Activated naive CD8-positive, alpha-beta T cell treated with anti-CD3 and anti-CD28 coated beads, Interleukin-2, amount 10 ng/mL, durations not matched to agents 7 days and 5 days (primary cell): ENCODE data around the gene TRAF4. TPM values are rescaled to one million over a fixed set of nuclear protein-coding genes. Genes with fewer than 3 reads are reported as not detected.
A peak's percentile ranks its signal among the peaks of the same experiment; 100 is the strongest.
"Not testable (repeated sequence)": the region's sequence is repeated elsewhere in the genome, so short reads cannot be mapped to it uniquely, and the experiment has no call there.

Experiments used
- ATAC-seq: fragments of 150-1000 bp; cut with Tn5 transposase; one replicate; pipeline ENCODE4 v1.10.0; 2021; ENCODE audit warnings: low read depth, moderate library complexity
- POLR2A ChIA-PET: fragments of 350-600 bp; sonication (Branson Sonifier 250); formaldehyde crosslinking; loops from one replicate; lab custom pipeline; 2021; ENCODE audit warnings: antibody characterized with exemption; lab: Charles Lee
- DNase-seq: peaks from one replicate; pipeline ENCODE4 v3.0.0; 2021
- H3K27ac Mint-ChIP-seq: one replicate; pipeline ENCODE4 v1.8.0; 2022; ENCODE audit warnings: mild to moderate bottlenecking, mixed read lengths
- H3K27me3 Mint-ChIP-seq: one replicate; pipeline ENCODE4 v1.8.0; 2022; ENCODE audit warnings: mild to moderate bottlenecking, moderate library complexity, mixed read lengths
- H3K36me3 Mint-ChIP-seq: one replicate; pipeline ENCODE4 v1.8.0; 2021; ENCODE audit warnings: mild to moderate bottlenecking, mixed read lengths
- H3K4me1 Mint-ChIP-seq: one replicate; pipeline ENCODE4 v1.8.0; 2021; ENCODE audit warnings: mixed read lengths
- H3K4me3 Mint-ChIP-seq: one replicate; pipeline ENCODE4 v1.8.0; 2022; ENCODE audit warnings: mild to moderate bottlenecking, moderate library complexity, mixed read lengths
- H3K9me3 Mint-ChIP-seq: one replicate; pipeline ENCODE4 v1.8.0; 2021; ENCODE audit warnings: mixed read lengths
- total RNA-seq, 2 experiments: library from RNA; stranded (reverse); gene quantifications; one replicate each; pipeline ENCODE4 v1.2.3, GENCODE V29; 2021

TRAF4 gene
- total RNA-seq, 2 experiments from 2014 or later: 48.1 to 55.3 TPM

DNA sequence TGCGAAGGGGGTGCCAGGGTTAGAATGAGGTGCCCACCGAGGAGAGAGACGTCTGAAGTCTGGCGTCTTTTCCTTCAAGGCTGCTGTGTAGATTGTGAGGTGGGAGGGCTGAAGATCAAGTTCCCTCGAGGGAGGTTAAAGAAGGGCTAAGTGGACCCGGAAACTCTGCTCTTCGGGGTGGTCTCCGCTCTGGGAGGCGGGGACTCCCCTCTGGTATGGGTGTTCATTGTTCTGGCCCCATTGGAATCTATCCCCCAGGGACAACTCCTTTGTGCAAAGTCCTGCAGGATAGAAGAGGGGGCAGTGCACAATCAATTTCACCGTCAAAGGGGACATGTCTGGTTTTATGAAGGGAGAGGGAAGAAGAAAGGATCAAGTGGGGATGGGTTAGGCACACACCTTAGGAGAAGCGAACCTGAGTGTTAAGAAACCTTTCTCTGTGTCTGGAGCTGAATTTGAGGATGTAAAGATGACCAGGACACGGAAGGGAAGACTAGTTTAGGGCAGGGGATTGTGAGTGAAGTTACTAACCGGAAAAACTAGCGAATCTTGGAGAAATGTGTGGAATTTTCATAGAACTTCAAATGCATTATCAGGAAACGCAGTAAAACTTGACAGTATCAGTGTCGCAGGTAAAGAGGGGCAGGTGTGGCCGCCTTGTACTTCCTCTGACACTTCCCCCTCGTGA is 25.3 kb upstream of the TRAF4 start:
- H3K4me3 Mint-ChIP-seq: peak overlapping the region; percentile 70
- peaks cover 27% of the 10 kb centered on the region for H3K4me1 Mint-ChIP-seq
- DNase-seq (no peak), ATAC-seq (no peak)
- H3K27me3 Mint-ChIP-seq: peaks cover 30% of the 10 kb centered on the region
- POLR2A ChIA-PET: interaction anchor here (1.2 to 5.0 kb wide), 6 partner anchors 7 to 421 kb away, joined by 3 to 50 read pairs (median 10); partner anchors contain the start of genes BLTP2, PHF12 and PROCA1
- H3K27ac Mint-ChIP-seq: peak overlapping the region; percentile 47
- H3K9me3 Mint-ChIP-seq: no peaks in the 10 kb centered on the region
- peaks cover 22% of the 10 kb centered on the region for H3K36me3 Mint-ChIP-seq

DNA sequence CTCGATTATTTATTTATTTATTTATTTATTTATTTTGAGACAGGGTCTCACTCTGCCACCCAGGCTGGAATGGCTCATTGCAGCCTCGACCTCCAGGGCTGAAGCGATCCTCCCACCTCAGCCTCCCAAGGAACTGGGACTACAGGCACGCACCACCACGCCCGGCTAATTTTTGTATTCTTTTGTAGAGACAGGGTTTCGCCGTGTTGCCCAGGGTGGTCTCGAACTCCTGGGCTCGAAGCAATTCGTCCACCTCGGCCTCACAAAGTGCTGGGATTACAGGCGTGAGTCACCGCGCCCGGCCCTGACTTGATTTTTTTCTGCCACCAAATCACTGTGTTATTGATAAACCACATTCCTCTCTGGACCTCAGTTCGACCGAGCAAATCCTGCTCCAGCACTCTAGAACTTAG is 24.8 kb upstream of the TRAF4 start:
- no peak for ATAC-seq
- Mint-ChIP-seq H3K4me1 (peaks cover 32% of the 10 kb centered on the region), H3K36me3 (peaks cover 27% of the 10 kb centered on the region), H3K27me3 (peaks cover 29% of the 10 kb centered on the region), H3K4me3 (peak overlapping the region; percentile 95), H3K9me3 (no peaks in the 10 kb centered on the region), H3K27ac (peak overlapping the region; percentile 97)
- no peak for DNase-seq
- POLR2A ChIA-PET: interaction anchor here (0.6 to 5.0 kb wide), 26 partner anchors 8 to 847 kb away, joined by 3 to 50 read pairs (median 6); partner anchors contain the start of genes BLTP2, FAM222B, FLOT2 and NEK8

DNA sequence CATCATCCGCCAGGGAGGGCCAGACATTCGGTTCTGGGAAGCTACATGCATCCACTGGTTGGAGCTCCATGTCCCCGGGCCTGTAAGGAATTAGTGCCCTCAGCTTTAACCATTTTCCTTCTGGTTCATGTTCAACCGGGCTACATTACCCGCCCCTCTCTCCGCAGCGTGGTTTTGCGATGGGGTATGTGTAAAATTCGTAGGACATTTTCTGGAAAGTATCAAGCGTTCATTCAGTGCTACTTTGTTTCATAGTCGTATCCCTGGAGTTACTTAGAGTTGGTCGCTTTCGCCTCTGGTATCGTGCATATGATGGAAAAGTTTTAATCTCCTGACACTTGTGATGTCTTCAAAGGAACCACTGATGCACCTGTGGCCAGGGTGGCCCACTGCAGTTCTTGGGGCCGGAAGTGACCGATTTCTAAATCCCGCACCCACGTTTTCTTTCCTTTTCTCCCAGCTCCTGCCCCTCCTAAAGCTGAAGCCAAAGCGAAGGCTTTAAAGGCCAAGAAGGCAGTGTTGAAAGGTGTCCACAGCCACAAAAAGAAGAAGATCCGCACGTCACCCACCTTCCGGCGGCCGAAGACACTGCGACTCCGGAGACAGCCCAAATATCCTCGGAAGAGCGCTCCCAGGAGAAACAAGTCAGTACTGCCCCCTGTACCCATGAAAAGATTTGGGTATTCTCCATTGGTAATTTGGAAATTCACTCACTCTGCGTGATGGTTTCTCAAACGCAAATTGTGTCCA is 23.4 kb upstream of the TRAF4 start:
- peaks cover 19% of the 10 kb centered on the region for H3K27me3 Mint-ChIP-seq
- DNase-seq (no peak), ATAC-seq (no peak)
- peaks cover 43% of the 10 kb centered on the region for H3K4me1 Mint-ChIP-seq
- H3K4me3 Mint-ChIP-seq: peak overlapping the region; percentile 95
- H3K36me3 Mint-ChIP-seq: peaks cover 32% of the 10 kb centered on the region
- H3K9me3 Mint-ChIP-seq: no peaks in the 10 kb centered on the region
- POLR2A ChIA-PET: interaction anchor here (0.5 to 5.0 kb wide), 25 partner anchors 8 to 419 kb away, joined by 3 to 50 read pairs (median 6); partner anchors contain the start of genes ALDOC, BLTP2, FLOT2 and NEK8
- H3K27ac Mint-ChIP-seq: peak overlapping the region; percentile 97

DNA sequence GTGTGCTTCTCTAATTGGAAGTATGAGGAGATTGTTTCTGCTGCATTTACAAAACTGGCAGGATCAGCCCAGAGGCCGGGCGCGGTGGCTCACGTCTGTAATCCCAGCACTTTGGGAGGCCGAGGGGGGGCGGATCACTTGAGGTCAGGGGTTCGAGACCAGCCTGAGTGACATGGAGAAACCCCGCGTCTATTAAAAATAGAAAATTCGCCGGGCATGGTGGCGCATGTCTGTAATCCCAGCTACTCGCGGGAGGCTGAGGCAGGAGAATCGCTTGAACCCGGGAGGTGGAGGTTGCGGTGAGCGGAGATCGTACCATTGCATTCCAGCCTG is 22.8 kb upstream of the TRAF4 start:
- Mint-ChIP-seq H3K36me3 (peaks cover 32% of the 10 kb centered on the region), H3K4me3 (peak overlapping the region; percentile 95), H3K27ac (peak overlapping the region; percentile 97), H3K4me1 (peaks cover 47% of the 10 kb centered on the region), H3K27me3 (peaks cover 13% of the 10 kb centered on the region)
- H3K9me3 Mint-ChIP-seq, DNase-seq, ATAC-seq: not testable (repeated sequence)
- POLR2A ChIA-PET: interaction anchor here (0.5 to 5.0 kb wide), 11 partner anchors 8 to 416 kb away, joined by 3 to 50 read pairs (median 6); partner anchors contain the start of genes FLOT2, NEK8, PHF12 and PROCA1

DNA sequence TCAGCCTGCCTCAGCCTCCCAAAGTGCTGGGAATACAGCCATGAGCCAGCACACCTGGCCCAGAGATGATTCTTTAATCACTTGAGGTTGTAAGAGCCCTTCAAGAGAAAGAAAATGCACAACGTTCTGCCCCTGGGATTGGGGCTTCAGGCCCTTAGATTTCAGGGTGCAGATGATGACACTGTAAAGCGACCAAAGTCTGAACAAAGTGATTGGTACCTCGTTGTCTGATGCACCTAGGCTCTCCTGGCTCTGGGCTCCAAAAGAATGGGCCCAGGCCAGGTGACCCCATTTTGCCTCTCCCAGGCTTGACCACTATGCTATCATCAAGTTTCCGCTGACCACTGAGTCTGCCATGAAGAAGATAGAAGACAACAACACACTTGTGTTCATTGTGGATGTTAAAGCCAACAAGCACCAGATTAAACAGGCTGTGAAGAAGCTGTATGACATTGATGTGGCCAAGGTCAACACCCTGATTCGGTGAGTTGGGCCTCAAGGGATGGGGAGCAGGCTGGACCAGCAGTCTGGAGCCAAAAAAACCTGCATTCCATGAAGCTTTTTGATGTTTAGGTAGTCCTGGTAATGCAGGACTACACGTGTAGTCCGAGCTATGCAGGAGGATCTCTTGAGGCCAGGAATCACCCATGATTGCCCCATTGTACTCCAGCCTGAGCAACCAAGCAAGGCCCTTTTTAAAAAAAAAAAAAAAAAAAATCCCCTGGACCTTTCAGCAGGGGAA is 21.2 kb upstream of the TRAF4 start:
- peak overlapping the region; percentile 58 for H3K4me3 Mint-ChIP-seq
- peak overlapping the region; percentile 42 for H3K27ac Mint-ChIP-seq
- peaks cover 32% of the 10 kb centered on the region for H3K36me3 Mint-ChIP-seq
- DNase-seq (no peak), ATAC-seq (no peak)
- H3K4me1 Mint-ChIP-seq: peaks cover 47% of the 10 kb centered on the region
- POLR2A ChIA-PET: interaction anchor here (0.6 to 5.0 kb wide), 3 partner anchors 9 to 201 kb away, joined by 3 to 50 read pairs (median 3); partner anchors contain the start of gene PROCA1
- H3K27me3 Mint-ChIP-seq: peaks cover 8% of the 10 kb centered on the region
- no peaks in the 10 kb centered on the region for H3K9me3 Mint-ChIP-seq

DNA sequence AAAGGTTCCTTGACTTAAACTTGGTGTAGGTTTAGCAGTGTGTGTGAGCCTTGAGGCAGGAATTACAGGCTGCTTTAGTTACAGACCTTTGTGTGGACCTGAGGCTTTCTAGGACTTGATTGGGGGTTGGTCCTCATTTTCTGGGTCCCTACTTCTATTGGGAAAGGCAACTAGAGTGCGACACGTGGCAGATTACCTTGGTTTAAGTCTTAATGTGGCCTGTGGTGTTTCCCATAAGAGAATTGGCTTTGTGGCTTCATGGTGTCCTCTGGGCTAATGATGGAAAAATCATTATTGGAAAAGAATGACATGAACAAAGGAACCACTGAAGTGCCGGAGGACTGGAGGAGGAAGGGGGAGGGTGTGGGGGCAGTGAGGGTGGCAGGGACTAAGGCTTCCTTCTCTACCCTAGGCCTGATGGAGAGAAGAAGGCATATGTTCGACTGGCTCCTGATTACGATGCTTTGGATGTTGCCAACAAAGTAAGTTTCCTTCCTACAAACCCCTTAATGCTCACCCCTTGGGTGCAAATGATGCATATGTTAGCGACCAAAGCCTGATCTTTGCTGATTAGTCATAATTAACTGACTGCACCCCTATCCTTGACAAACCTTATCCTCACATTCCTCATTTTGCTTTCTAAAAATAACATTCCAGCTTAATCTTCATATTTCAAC is 20.5 kb upstream of the TRAF4 start:
- H3K36me3 Mint-ChIP-seq: peaks cover 32% of the 10 kb centered on the region
- no peaks in the 10 kb centered on the region for H3K9me3 Mint-ChIP-seq
- H3K4me1 Mint-ChIP-seq: peaks cover 50% of the 10 kb centered on the region
- no peak for DNase-seq
- POLR2A ChIA-PET: interaction anchor here (0.6 to 5.0 kb wide), 3 partner anchors 9 to 200 kb away, joined by 3 to 50 read pairs (median 3); partner anchors contain the start of gene PROCA1
- H3K4me3 Mint-ChIP-seq: peak overlapping the region; percentile 6
- peak overlapping the region; percentile 93 for H3K27ac Mint-ChIP-seq
- peaks cover 3% of the 10 kb centered on the region for H3K27me3 Mint-ChIP-seq
- no peak for ATAC-seq

DNA sequence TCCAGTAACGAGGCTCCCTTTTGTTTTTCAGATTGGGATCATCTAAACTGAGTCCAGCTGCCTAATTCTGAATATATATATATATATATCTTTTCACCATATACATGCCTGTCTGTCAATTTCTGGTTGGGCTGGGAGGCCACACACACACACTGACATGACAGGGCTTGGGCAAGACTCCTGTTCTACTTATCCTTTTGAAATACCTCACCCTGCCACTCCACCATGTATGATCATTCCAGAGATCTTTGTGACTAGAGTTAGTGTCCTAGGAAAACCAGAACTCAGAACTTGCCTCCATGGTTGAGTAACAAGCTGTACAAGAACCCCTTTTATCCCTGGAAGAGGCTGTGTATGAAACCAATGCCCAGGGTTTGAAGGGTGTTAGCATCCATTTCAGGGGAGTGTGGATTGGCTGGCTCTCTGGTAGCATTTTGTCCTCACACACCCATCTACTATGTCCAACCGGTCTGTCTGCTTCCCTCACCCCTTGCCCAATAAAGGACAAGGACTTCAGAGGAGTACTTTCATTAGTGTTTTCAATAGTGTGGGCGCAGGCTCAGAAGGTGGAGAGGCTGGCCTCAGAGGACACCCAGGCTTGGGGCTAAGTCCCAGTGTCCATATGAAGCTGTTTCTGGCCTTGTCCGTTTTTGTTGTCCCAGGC is 19.8 kb upstream of the TRAF4 start:
- H3K27me3 Mint-ChIP-seq, DNase-seq, H3K9me3 Mint-ChIP-seq, ATAC-seq: not testable (repeated sequence)
- peaks cover 47% of the 10 kb centered on the region for H3K4me1 Mint-ChIP-seq
- peak overlapping the region; percentile 93 for H3K27ac Mint-ChIP-seq
- POLR2A ChIA-PET: interaction anchor here (0.6 to 6.3 kb wide), 5 partner anchors 9 to 169 kb away, joined by 3 to 266 read pairs (median 36); partner anchors contain the start of genes PROCA1 and TRAF4
- H3K36me3 Mint-ChIP-seq: peaks cover 32% of the 10 kb centered on the region
- peak overlapping the region; percentile 92 for H3K4me3 Mint-ChIP-seq

DNA sequence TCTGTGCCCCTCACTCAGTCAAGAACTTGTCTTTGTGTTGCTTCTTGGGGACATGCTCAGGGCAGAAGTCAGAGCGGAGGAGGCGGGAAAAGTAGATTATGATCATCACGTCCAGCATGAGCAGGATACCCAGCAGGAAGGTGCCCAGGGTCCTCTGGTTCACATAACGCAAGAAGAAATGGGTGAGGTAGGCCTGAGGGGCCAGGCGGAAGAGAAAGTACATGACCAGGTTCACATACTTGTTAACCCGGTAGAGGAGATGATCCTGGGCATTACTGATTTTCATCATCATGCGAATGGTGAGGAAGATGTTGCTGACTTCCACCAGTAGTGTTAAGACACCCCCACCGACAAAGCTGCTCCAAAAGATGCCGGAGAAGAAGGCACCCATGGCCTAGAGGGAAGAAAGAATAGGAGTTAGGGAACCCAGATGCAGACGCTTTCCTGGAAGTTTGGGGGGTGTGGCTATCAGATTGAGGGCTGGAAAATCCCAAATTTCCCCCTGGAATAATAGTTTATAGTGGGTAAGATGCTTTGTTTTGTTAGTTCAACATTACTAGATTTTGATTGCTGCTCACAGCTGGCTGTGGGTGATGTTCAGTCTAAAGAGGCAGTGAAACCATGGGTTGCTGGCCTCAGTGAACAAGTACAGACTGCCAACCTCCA is 19.2 kb upstream of the TRAF4 start:
- peaks cover 32% of the 10 kb centered on the region for H3K36me3 Mint-ChIP-seq
- peaks cover 47% of the 10 kb centered on the region for H3K4me1 Mint-ChIP-seq
- no peaks in the 10 kb centered on the region for H3K9me3 Mint-ChIP-seq
- no peak for ATAC-seq
- DNase-seq: no peak
- POLR2A ChIA-PET: interaction anchor here (1.4 to 6.3 kb wide), 3 partner anchors 13 to 169 kb away, joined by 4 to 266 read pairs (median 36); partner anchors contain the start of genes PROCA1 and TRAF4
- H3K27ac Mint-ChIP-seq: peak overlapping the region; percentile 93
- peak overlapping the region; percentile 92 for H3K4me3 Mint-ChIP-seq
- no peaks in the 10 kb centered on the region for H3K27me3 Mint-ChIP-seq

DNA sequence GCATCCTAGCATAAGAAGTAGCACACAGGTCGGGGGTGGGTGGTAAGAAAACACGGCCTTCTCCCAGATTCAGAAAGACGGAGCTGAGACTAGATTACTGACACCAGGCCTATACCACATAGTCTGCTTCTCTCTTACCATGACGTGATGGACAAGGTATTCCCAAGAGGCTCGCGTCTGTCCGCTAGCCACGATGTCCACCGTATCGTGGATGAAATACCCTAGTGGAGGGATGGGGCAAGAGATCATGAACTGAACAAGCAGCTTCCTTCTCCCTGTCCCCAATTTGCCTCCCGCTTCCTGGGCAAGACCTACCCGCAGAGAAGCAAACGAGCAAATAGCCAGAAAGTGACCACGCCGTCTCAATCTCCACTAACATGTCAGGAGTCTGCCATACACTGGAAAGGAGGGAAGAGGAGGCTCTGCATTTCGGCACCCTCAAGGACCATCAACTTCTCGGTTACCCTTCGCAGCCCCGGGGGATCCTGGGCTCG is 18.6 kb upstream of the TRAF4 start:
- Mint-ChIP-seq H3K9me3 (no peaks in the 10 kb centered on the region), H3K27ac (peak overlapping the region; percentile 93), H3K36me3 (peaks cover 28% of the 10 kb centered on the region), H3K4me1 (peaks cover 50% of the 10 kb centered on the region), H3K27me3 (no peaks in the 10 kb centered on the region), H3K4me3 (peak overlapping the region; percentile 92)
- no peak for DNase-seq
- POLR2A ChIA-PET: interaction anchor here (0.5 to 6.3 kb wide), 5 partner anchors 14 to 227 kb away, joined by 4 to 266 read pairs (median 36); partner anchors contain the start of genes PHF12, PROCA1 and TRAF4
- no peak for ATAC-seq

DNA sequence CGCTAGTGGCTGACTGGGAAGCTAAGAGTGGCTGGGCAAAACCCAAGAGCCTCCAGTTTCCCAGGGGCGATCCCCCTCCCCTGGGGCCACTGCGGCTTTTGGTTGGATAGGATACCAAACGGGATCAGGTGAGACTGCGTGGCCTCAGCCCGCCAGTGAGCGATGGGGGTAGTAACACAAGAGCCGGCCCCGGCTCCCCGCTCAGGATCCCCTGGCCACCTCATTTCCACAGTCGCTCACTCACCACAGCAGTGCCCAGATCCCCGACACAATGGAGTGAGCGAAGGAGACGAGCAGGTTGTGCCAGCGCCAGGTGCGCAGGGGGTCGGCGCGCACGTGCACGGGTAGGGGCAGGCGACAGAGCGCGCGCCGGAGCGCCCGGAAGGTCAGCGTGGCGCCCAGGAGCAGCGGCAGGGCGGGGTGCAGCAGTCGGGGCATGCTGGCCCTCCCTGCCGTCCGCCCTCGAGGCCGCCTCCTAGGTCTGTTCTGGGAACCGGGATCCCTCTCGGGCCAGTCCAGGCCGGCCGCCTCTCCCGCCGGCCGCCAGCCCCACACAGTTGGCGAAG is 18.1 kb upstream of the TRAF4 start:
- H3K27me3 Mint-ChIP-seq: no peaks in the 10 kb centered on the region
- no peaks in the 10 kb centered on the region for H3K9me3 Mint-ChIP-seq
- peak overlapping the region; percentile 92 for H3K4me3 Mint-ChIP-seq
- ATAC-seq: peak; percentile 1
- POLR2A ChIA-PET: interaction anchor here (0.5 to 6.3 kb wide), 15 partner anchors 9 to 388 kb away, joined by 3 to 266 read pairs (median 5); partner anchors contain the start of genes BLTP2, DHRS13, PHF12 and PROCA1
- peak overlapping the region; percentile 93 for H3K27ac Mint-ChIP-seq
- H3K36me3 Mint-ChIP-seq: peaks cover 23% of the 10 kb centered on the region
- H3K4me1 Mint-ChIP-seq: peaks cover 47% of the 10 kb centered on the region
- DNase-seq: no peak

DNA sequence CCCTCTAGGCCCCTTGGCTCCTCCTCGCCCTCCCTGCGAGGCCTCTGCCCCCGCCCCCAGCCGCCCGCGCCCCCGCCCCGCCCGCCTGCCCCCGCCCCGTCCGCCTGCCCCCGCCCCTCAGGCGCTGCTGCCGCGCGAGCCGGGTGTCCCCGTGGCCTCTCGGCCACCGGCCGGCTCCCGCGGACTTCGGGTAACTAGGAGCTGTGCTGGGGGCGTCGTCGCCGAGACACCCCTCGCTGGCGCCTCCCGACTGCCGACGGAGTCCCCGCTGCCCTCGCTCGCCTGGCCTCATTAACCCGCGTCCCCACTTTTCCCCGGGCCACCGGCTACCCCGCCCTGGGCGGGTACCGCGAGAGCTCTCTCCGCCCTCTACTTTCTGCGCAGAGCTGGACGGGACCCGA is 17.6 kb upstream of the TRAF4 start, which contains the start of gene TLCD1:
TSS of gene TLCD1 (minus strand) at position 8 of the 401 bp plus-strand sequence. CDS start 136 bp downstream, outside the sequence.
- Mint-ChIP-seq H3K27ac (peak within 1 kb of the TSS; percentile 99), H3K9me3 (no peaks in the 10 kb centered on the region), H3K4me1 (peaks cover 45% of the 10 kb centered on the region), H3K4me3 (peak within 1 kb of the TSS; percentile 99), H3K36me3 (peaks cover 18% of the 10 kb centered on the region), H3K27me3 (no peaks in the 10 kb centered on the region)
- POLR2A ChIA-PET: interaction anchor here (0.7 to 6.3 kb wide), 21 partner anchors 9 to 413 kb away, joined by 3 to 266 read pairs (median 5); partner anchors contain the start of genes BLTP2, DHRS13, FLOT2 and PHF12
- peak; percentile 60 for ATAC-seq
- peak; percentile 88 for DNase-seq
